Measurements from ENCODE around the gene CEP120.

DNA sequence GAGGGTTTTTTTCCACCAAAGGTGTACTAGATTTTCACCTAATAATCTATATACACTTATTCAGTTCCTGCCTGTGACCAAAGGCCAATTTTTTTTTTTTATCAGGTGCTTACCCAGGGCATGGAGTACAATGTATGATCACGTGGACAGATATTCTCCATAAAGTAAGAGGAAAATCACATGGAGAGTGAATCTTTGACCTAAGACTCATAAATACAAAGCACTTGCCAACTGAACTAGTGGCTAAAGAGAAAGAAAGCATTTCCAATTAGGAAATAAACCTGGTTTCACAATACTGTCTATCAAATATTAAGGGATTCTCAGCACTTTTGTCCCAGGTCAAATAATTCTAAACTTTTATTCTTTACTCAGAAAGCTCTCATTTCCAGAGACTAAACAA, 33.0 kb upstream of the CEP120 start:
- TF ChIP-seq, protein P1, sequence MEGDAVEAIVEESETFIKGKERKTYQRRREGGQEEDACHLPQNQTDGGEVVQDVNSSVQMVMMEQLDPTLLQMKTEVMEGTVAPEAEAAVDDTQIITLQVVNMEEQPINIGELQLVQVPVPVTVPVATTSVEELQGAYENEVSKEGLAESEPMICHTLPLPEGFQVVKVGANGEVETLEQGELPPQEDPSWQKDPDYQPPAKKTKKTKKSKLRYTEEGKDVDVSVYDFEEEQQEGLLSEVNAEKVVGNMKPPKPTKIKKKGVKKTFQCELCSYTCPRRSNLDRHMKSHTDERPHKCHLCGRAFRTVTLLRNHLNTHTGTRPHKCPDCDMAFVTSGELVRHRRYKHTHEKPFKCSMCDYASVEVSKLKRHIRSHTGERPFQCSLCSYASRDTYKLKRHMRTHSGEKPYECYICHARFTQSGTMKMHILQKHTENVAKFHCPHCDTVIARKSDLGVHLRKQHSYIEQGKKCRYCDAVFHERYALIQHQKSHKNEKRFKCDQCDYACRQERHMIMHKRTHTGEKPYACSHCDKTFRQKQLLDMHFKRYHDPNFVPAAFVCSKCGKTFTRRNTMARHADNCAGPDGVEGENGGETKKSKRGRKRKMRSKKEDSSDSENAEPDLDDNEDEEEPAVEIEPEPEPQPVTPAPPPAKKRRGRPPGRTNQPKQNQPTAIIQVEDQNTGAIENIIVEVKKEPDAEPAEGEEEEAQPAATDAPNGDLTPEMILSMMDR (conservative IDR thresholded peaks at IDR 0.05), result no peak
- no peak for TF ChIP-seq ZFX (IDR thresholded peaks at IDR 0.05)

Measured in C4-2B (cell line).